ENCODE measurements around the gene DPP10.

Gene DPP10

GRCh38 chr2:115649731-115650130, 1207.3 kb downstream of the DPP10 start:
- DNase-seq (ENCODE audit: low read depth in 3 of 3, low spot score in 1 of 3): no peak

GRCh38 chr2:115650827-115651226, 1208.4 kb downstream of the DPP10 start:
- DNase-seq (ENCODE audit: low read depth in 3 of 3, low spot score in 1 of 3): no peak

GRCh38 chr2:115652652-115653051, 1210.2 kb downstream of the DPP10 start:
- DNase-seq (ENCODE audit: low read depth in 3 of 3, low spot score in 1 of 3): no peak

- no peak for DNase-seq (ENCODE audit: low read depth in 3 of 3, low spot score in 1 of 3)
These were observed 1211.9 kb downstream of the DPP10 start for GRCh38 chr2:115654362-115654761.

- no peak for DNase-seq (ENCODE audit: low read depth in 3 of 3, low spot score in 1 of 3)
These were observed 1235.7 kb downstream of the DPP10 start for GRCh38 chr2:115678129-115678528.

GRCh38 chr2:115684345-115684744, 1241.9 kb downstream of the DPP10 start:
- DNase-seq (ENCODE audit: low read depth in 3 of 3, low spot score in 1 of 3): no peak

- DNase-seq (ENCODE audit: low read depth in 3 of 3, low spot score in 1 of 3): no peak
These were observed 1249.0 kb downstream of the DPP10 start for GRCh38 chr2:115691409-115691808.

GRCh38 chr2:115694651-115695050, 1252.2 kb downstream of the DPP10 start:
- DNase-seq (ENCODE audit: low read depth in 3 of 3, low spot score in 1 of 3): no peak

GRCh38 chr2:115733190-115733775, 1290.8 kb downstream of the DPP10 start:
- no peak for DNase-seq (ENCODE audit: low read depth in 3 of 3, low spot score in 1 of 3)

GRCh38 chr2:115738111-115738510, 1295.7 kb downstream of the DPP10 start:
- no peak for DNase-seq (ENCODE audit: low read depth in 3 of 3, low spot score in 1 of 3)

- no peak for DNase-seq (ENCODE audit: low read depth in 3 of 3, low spot score in 1 of 3)
These were observed 1297.1 kb downstream of the DPP10 start for GRCh38 chr2:115739574-115739973.

- no peak for DNase-seq (ENCODE audit: low read depth in 3 of 3, low spot score in 1 of 3)
These were observed 1303.7 kb downstream of the DPP10 start for GRCh38 chr2:115746151-115746550.

GRCh38 chr2:115757286-115757685, 1314.8 kb downstream of the DPP10 start:
- DNase-seq (ENCODE audit: low read depth in 3 of 3, low spot score in 1 of 3): no peak

GRCh38 chr2:115763601-115764000, 1321.2 kb downstream of the DPP10 start:
- no peak for DNase-seq (ENCODE audit: low read depth in 3 of 3, low spot score in 1 of 3)

GRCh38 chr2:115771516-115771915, 1329.1 kb downstream of the DPP10 start:
- no peak for DNase-seq (ENCODE audit: low read depth in 3 of 3, low spot score in 1 of 3)

- DNase-seq (ENCODE audit: low read depth in 3 of 3, low spot score in 1 of 3): no peak
These were observed 1331.9 kb downstream of the DPP10 start for GRCh38 chr2:115774361-115774760.

- no peak for DNase-seq (ENCODE audit: low read depth in 3 of 3, low spot score in 1 of 3)
These were observed 1336.7 kb downstream of the DPP10 start for GRCh38 chr2:115779085-115779632.

GRCh38 chr2:115782286-115782685, 1339.8 kb downstream of the DPP10 start:
- DNase-seq (ENCODE audit: low read depth in 3 of 3, low spot score in 1 of 3): no peak

- no peak for DNase-seq (ENCODE audit: low read depth in 3 of 3, low spot score in 1 of 3)
These were observed 1353.6 kb downstream of the DPP10 start for GRCh38 chr2:115796078-115796477.

GRCh38 chr2:115807276-115807675, 1364.8 kb downstream of the DPP10 start:
- DNase-seq (ENCODE audit: low read depth in 3 of 3, low spot score in 1 of 3): no peak

- DNase-seq (ENCODE audit: low read depth in 3 of 3, low spot score in 1 of 3): no peak
These were observed 1383.5 kb downstream of the DPP10 start for GRCh38 chr2:115825912-115826311.

GRCh38 chr2:115833196-115833595, 1390.8 kb downstream of the DPP10 start:
- DNase-seq (ENCODE audit: low read depth in 3 of 3, low spot score in 1 of 3): no peak

GRCh38 chr2:115838539-115838938, 1396.1 kb downstream of the DPP10 start:
- DNase-seq (ENCODE audit: low read depth in 3 of 3, low spot score in 1 of 3): no peak

Data from stimulated activated CD4-positive, alpha-beta T cell treated with anti-CD3 and anti-CD28 coated beads, TNF-alpha, amount 100 ng/mL, for 1 hour (primary cell).